Measurements from ENCODE around the gene MVD.
A peak's percentile ranks its signal among the peaks of the same experiment; 100 is the strongest.

MVD gene

GRCh38 chr16:88662843-88663606 lies at the start of gene MVD:
Gene MVD (minus strand): TSS chr16:88663091. CDS start chr16:88663080, 11 bp downstream.
- peak; percentile 85 to 90 (median 90) for DNase-seq (ENCODE audit: low read depth in 3 of 3, low spot score in 1 of 3)

DNA sequence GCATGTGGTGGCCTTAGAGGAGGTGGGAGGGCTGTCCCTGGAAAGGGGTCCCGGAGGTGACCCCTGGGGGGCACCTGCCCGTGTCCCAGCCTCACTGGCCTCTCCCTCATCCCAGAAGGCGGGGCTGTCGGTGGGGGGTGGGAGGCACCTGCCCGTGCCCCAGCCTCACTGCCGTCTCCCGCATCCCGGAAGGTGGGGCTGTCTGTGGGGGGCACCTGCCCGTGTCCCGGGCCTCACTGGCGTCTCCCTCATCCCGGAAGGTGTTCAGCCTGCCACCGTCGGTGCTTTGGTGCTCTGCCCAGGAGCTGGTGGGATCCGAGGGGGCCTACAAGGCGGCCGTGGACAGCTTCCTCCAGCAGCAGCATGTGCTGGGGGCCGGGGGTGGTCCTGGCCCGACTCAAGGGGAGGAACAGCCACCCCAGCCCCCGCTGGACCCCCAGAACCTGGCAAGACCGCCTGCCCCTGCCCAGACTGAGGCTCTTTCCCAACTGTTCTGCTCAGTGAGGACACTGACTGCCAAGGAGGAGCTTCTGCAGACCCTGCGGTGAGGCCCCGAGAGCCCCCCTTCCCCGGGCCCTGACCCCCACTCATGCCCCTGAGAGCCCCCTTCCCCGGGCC lies 49.6 kb upstream of the MVD start:
- no peak for DNase-seq (ENCODE audit: low read depth in 3 of 3, low spot score in 1 of 3)

- no peak for DNase-seq (ENCODE audit: low read depth in 3 of 3, low spot score in 1 of 3)
Observed at GRCh38 chr16:88711750-88712340, 49.0 kb upstream of the MVD start.

GRCh38 chr16:88710556-88710955 lies 47.7 kb upstream of the MVD start:
- no peak for DNase-seq (ENCODE audit: low read depth in 3 of 3, low spot score in 1 of 3)

GRCh38 chr16:88706965-88707826 lies 44.3 kb upstream of the MVD start:
- no peak for DNase-seq (ENCODE audit: low read depth in 3 of 3, low spot score in 1 of 3)

DNA sequence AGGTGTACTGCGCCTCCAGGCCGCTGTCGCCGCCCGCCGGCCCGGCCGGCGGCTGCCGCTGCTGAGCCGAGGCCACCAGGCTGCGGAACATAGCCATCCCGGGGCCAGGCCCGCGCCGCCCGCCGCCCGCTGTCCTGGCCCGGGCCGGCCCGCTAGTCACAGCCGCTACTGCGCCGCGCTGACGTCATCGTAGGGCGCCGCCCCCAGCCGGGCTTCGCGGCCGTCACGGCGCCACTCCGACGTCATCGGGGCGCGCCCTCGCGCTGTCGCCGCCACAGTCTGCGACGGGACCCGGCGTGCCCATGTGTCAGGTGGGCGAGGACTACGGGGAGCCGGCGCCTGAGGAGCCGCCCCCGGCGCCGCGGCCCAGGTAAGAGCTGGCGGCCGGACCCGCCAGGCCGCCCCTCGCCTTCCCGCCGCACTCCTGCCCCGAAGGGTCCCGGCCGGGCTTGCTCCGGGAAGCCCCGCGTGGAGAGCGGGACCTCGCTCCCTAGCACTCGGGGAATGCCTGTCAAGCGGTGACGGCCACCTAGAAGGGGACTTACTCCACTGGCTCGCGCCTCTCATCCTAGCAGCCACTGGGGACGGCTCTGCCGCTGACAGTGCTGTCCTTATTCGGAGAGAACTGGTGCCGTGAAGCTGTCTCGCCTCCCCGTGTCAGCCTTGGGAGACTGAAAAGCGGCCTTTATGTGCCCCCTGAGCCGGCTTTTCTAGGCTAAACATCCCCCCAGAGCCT lies 43.5 kb upstream of the MVD start, which contains the start of the genes CTU2 and RNF166:
Gene CTU2, plus strand, starts transcription at position 275 of the 736 bp plus-strand sequence. Its CDS starts 28 bp downstream, at position 303.
Gene RNF166, minus strand, starts transcription at position 180 of the 736 bp plus-strand sequence. Its CDS starts 83 bp downstream, at position 97.
- DNase-seq (ENCODE audit: low read depth in 3 of 3, low spot score in 1 of 3): peak; percentile 63 to 92 (median 78)

DNA sequence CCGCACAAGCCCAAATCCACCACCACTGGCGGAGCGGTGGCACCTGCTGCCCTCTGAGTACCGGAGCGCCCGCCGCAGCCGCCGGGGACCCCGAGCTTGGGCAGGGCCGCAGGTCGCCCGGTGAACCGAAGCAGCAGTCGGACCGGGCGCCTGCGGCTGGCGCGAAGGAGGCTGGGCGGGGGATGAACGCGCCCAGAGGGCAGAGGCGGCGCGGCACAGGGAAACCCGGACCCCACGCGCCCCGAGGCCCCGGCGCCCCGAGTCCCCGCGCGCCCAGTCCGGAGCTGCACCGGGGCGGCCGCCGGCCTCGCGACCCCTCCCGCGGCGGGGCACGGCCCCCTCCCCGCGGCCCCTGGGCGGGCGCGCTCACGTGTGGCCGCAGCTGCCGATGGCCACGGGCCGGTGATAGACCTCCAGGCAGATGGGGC lies 42.9 kb upstream of the MVD start:
- DNase-seq (ENCODE audit: low read depth in 3 of 3, low spot score in 1 of 3): no peak

GRCh38 chr16:88705076-88705684 lies 42.3 kb upstream of the MVD start:
- DNase-seq (ENCODE audit: low read depth in 3 of 3, low spot score in 1 of 3): no peak

- DNase-seq (ENCODE audit: low read depth in 3 of 3, low spot score in 1 of 3): peak in 2 of 3 donors; percentile 51 to 57
Observed at GRCh38 chr16:88703486-88704309, 40.8 kb upstream of the MVD start.

GRCh38 chr16:88702371-88703210 lies 39.7 kb upstream of the MVD start:
- DNase-seq (ENCODE audit: low read depth in 3 of 3, low spot score in 1 of 3): no peak

DNA sequence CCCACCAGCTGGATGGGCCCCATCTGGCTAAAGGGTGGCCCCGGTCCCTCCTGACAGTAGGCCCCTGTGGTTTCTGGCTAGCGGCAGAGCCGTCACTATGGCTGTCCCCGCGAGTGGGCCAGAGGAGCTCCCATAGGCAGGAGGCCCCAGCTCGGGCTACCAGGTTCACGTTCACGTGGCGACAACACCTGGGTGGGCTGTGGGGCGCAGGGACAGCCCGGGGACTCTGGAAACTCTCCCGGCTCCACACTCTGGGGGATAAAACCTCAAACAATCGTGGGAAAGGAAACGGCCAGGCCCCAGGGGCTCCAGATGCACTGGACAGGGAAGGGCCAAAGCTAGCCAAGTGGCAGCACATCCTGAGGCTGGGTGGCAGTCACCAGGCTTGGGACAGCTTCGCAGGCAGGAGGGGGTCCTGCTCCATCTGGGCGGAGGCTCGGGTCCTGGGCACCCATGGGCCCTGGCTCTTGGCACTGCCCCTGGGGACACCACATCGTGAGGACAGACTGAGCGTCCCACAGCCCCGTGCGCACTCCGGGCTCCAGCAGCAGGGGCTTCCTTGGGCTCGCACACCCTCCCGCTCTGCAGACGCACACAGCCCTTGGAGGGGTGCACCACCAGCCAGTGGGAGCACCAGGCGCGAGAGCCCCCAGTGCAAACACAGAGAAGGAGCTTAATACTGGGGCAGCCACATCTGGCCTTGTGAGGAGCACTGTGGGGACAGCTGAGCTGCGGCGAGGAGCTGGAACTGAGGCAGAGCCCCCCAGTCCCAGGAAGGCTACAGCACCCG lies 38.9 kb upstream of the MVD start:
- DNase-seq (ENCODE audit: low read depth in 3 of 3, low spot score in 1 of 3): no peak

DNA sequence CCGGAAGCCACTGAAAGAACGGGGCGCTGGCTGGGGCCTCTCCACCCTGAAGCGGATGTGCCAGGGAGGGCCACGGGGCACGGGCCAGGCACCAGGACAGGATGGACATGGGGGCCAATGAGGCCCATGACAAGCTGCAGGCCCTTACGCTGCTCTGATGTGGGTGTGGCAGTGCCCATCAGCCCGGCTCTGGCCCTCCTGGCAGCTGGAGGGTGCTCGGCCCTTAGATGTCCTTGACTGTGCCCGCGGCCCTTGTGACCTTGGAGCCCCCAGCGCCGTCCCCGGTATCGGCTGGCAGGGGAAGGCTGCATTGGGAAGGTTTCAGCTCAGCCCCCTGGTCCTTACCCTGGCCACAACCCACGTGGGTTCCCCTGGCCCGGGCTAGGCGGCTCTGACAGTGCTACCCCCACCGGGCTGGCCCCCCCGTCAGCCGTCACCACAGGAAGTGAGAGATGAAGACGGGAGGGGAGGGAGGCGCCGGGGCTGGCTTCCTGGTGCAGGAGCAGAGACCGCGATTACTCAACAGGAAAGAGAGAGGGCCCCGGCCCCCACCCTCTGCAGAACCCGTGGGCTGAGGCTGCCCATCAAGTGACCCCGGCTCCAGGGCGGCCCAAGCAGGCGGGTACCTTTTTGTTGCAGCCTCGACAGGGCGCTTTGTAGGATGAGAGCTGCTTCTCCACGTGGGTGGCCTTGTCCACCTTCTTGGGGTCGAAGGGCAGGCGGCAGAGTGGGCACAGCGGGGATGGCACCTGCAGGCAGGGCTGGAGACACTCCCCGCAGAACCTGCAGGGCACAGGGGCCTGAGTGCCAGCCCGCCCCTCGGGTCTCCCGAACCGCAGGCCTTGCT lies 38.0 kb upstream of the MVD start:
- DNase-seq (ENCODE audit: low read depth in 3 of 3, low spot score in 1 of 3): peak; percentile 86 to 89 (median 87)

DNA sequence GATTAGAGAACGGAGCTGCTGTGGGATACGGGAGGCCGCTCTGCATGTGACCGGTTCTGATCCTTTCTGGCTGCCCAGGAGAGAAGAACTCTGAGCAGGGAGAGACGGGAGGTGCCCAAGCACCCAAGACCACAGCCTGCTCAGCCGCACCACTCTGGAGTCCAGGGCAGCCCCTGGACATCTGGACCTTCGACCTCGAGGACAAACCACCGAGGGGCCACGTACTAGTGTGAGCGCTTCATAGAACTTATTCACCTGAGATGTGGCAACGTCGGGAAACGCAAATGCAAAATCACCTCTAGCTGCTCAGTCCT lies 37.4 kb upstream of the MVD start:
- DNase-seq (ENCODE audit: low read depth in 3 of 3, low spot score in 1 of 3): no peak

DNA sequence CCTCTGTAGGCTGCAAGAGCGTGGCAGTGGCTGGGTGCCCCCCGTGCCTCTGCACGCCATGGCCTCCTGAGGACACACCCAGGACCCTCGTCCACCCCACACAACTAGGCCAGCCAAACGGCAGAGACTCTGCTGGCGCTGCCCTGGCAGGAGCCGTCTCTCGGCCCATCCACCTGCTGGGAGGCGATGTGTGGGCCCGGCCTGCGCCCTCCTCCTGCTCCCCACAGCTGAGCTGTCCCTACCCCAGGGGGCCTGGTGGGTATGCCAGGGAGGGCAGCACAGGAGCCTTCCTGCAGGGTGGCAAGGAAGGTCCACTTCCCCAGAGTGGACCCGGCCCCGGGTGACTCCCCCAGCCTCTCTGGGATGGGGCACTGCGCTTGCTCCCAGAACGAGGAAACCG lies 36.3 kb upstream of the MVD start:
- no peak for DNase-seq (ENCODE audit: low read depth in 3 of 3, low spot score in 1 of 3)

DNA sequence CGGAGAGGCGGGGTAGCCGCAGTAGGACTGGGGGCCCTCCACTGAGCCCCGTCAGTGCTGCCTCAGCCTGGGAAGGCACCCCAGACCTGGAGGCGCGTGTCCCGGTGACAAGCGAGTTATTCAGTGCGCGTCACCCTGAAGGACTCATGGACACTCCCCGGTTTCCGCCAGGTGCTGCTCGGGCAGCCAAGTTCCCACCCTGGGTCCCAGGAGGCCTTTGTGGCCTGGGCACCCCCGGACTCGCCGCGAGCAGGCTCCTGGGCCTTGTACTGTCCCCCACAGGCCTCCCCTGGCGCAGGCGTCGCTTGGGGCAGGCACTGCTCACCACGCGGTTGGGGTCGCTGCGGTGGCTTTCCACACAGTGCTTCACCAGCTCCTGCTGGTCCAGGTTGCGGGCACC lies 35.8 kb upstream of the MVD start:
- DNase-seq (ENCODE audit: low read depth in 3 of 3, low spot score in 1 of 3): no peak

- DNase-seq (ENCODE audit: low read depth in 3 of 3, low spot score in 1 of 3): no peak
Observed at GRCh38 chr16:88697831-88698615, 35.1 kb upstream of the MVD start.
